Activated CD8-positive, alpha-beta memory T cell treated with anti-CD3 and anti-CD28 coated beads, Interleukin-2, amount 50 U/mL, for 24 hours (primary cell): ENCODE data around the gene CDH6.

Experiments
- DNase-seq: peaks from one replicate; pipeline ENCODE4 v3.0.0-alpha.2; 2020; ENCODE audit errors: extremely low read depth

The CDH6 gene

DNA sequence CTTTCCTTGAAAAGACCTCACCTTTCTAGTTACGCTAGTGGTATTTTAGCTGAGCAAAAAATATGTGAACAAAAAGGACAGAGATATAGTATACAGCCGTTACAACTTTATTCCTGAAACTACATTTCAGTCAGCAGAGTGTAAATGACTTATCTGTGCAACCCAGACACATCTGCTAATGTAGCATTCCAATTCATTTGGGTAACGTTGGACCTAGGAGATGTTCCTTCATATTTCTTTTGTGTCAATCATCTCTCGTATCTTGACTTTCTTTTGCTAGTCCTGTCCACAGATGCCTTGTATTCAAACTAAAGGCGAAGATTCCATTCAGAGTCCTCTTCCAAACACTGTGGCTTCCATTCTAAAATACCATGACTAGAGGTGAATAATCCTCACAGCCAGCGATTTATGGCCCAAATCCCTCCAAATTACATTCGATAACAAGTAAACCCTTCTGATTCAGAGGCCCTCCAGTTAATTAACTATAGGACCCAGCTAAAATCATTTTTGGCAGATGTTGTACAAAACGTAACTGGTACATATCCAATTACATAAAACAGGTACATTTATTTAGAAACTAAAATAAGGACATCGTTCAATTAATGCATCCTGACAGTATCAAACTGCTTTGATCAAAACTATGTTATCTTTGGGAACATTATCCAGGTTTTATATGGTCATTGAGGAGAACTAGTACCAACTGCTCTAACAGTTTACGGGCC, 182.7 kb downstream of the CDH6 start:
- DNase-seq: no peak

DNA sequence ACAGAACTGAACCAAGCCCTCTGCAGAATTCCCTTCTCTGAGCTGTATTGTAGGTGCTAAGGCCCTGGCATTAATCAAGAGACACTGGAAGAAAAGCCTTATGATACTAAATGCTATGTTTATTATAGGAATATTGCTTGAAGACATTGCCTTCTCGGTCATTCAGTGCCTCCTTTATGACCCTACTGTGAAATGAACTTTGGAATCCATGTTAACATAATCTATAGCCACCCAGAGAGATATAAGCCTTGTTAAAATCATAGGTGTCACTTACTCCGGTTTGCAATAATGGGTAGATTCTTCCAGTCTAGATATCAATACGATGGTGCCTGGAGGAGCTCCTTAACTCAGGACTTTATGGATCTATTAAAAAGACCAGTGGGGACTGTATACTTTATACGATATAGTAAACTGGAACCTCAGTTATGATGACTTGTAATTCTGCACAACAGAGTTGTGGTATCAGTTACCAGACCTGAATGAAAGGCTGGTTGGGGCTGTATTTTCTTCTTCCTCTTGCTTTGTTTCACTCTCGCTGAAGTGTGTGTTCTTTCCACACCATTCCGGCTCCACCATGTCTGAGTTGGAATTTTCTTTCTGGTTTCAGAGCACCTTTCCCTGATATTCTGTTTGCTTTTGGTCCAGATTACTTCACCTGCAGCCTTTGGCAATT, 183.9 kb downstream of the CDH6 start:
- no peak for DNase-seq

- DNase-seq: no peak
Measured at GRCh38 chr5:31378136-31378535, 184.7 kb downstream of the CDH6 start.
